ENCODE measurements around the gene CALHM5.

GRCh38 chr6:116528780-116529179, 17.3 kb downstream of the CALHM5 start:
- TF ChIP-seq CTCF (conservative IDR thresholded peaks at IDR 0.05; ENCODE audit: low read depth, low read length) (no peak), CHD1 (IDR thresholded peaks at IDR 0.05; ENCODE audit: low read depth, low read length) (no peak), FOS (IDR thresholded peaks at IDR 0.05; ENCODE audit: low read depth, low read length) (no peak), POLR2A (IDR thresholded peaks at IDR 0.05; ENCODE audit: low read depth, low read length) (no peak), RCOR1 (IDR thresholded peaks at IDR 0.05; ENCODE audit: insufficient replicate concordance, low read length) (no peak), MAZ (IDR thresholded peaks at IDR 0.05; ENCODE audit: borderline replicate concordance, low read depth, low read length) (no peak), BHLHE40 (IDR thresholded peaks at IDR 0.05; ENCODE audit: low read depth, low read length) (no peak), MXI1 (IDR thresholded peaks at IDR 0.05; ENCODE audit: borderline replicate concordance, low read depth, low read length) (no peak)
